Memory B cell (primary cell): ENCODE measurements around the gene PNPLA7.
"Not testable (repeated sequence)": the region's sequence is repeated elsewhere in the genome, so short reads cannot be mapped to it uniquely, and the experiment has no call there.

ENCODE experiments used
- ATAC-seq: fragments of 150-1000 bp; cut with Tn5 transposase; 2 replicates; pipeline ENCODE4 v1.10.0; 2021; ENCODE audit warnings: low read depth, mild to moderate bottlenecking, moderate library complexity
- DNase-seq, 2 donors: peaks; one replicate each; pipeline ENCODE4 v3.0.0; 2022; ENCODE audit warnings: low spot score in 2 of 2
- H3K27ac Mint-ChIP-seq: one replicate; pipeline ENCODE4 v1.8.0; 2022; ENCODE audit warnings: mild to moderate bottlenecking, moderate library complexity, mixed read lengths
- H3K27me3 Mint-ChIP-seq: one replicate; pipeline ENCODE4 v1.8.0; 2022; ENCODE audit warnings: mixed read lengths
- H3K36me3 Mint-ChIP-seq: one replicate; pipeline ENCODE4 v1.8.0; 2022; ENCODE audit warnings: mild to moderate bottlenecking, mixed read lengths
- H3K4me1 Mint-ChIP-seq: one replicate; pipeline ENCODE4 v1.8.0; 2022; ENCODE audit warnings: mixed read lengths
- H3K4me3 Mint-ChIP-seq: one replicate; pipeline ENCODE4 v1.8.0; 2022; ENCODE audit warnings: mild to moderate bottlenecking, moderate library complexity, mixed read lengths
- H3K9me3 Mint-ChIP-seq: one replicate; pipeline ENCODE4 v1.8.0; 2022; ENCODE audit warnings: mixed read lengths

The PNPLA7 gene

DNA sequence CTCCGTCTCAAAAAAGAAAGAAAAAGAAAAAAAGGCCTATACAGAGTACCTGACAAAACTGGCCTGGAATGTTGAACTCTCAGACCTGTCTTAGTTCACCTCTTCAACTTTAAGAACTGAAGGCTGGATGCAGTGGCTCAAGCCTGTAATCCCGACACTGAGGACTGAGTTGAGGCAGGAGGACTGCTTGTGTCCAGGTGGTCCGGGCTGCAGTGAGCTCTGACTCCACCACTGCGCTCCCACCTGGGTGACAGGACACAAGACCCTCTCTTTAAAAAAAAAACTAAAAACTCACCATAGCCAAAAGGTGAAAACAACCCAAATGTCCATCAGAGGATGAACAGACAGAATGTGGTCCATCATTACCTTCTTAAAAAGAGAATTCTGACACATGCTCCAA, 7.9 kb upstream of the PNPLA7 start:
- no peaks in the 10 kb centered on the region for H3K27me3 Mint-ChIP-seq
- no peak for DNase-seq
- ATAC-seq = no peak
- H3K9me3 Mint-ChIP-seq = no peaks in the 10 kb centered on the region
- no peak overlapping the region for H3K4me3 Mint-ChIP-seq
- H3K36me3 Mint-ChIP-seq = peaks cover 28% of the 10 kb centered on the region
- H3K4me1 Mint-ChIP-seq = no peaks in the 10 kb centered on the region
- H3K27ac Mint-ChIP-seq = no peak overlapping the region

GRCh38 chr9:137556069-137556838, 6.1 kb upstream of the PNPLA7 start:
- Mint-ChIP-seq H3K27ac (no peak overlapping the region), H3K4me3 (no peak overlapping the region)

DNA sequence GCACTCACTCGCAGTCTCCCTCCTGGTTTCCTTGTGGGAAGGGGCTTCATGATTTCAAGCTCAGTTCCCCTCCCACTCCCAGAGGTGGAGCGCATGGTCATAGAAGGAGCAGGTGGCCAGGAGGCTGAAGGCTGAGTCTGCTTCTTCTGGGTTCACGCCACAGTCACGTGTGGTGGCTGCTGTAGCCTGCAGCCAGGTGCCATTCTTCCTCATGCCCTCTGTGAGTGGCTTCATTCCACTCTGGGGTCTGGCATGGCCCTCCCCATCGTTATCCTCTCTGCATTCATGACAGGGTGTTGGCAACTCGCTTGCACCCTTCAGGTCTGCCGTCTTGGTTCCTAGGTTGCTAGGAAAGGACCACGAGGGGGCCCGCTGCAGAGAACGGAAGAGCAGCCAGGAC, 5.0 kb upstream of the PNPLA7 start:
- Mint-ChIP-seq H3K4me3 (no peak overlapping the region), H3K36me3 (peaks cover 21% of the 10 kb centered on the region), H3K27ac (no peak overlapping the region), H3K9me3 (no peaks in the 10 kb centered on the region), H3K4me1 (peaks cover 5% of the 10 kb centered on the region), H3K27me3 (no peaks in the 10 kb centered on the region)
- ATAC-seq = no peak
- DNase-seq = no peak

More at GRCh38 chr9:137556069-137556838, 6.1 kb upstream of the PNPLA7 start:
- no peak for DNase-seq
- Mint-ChIP-seq H3K36me3 (peaks cover 22% of the 10 kb centered on the region), H3K27me3 (no peaks in the 10 kb centered on the region), H3K4me1 (peaks cover 3% of the 10 kb centered on the region), H3K9me3 (no peaks in the 10 kb centered on the region)
- no peak for ATAC-seq

DNA sequence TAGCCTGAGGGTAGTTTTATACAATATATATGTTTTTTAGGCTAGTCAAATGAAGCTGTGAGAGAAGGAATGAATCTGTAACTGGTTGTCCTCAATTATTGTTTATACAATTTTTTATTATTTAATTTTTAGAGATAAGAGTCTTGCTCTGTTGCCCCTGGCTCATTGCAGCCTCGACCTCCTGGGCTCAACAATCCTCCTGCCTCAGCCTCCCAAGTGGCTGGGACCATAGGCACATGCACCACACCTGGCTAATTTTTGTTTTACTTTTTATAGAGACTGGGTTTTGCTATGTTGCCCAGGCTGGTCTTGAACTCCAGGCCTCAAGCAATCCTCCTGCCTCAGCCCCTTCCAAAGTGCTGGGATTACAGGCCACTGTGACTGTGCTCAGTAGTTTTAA, 4.1 kb upstream of the PNPLA7 start:
- Mint-ChIP-seq H3K4me1 (peaks cover 10% of the 10 kb centered on the region), H3K27me3 (no peaks in the 10 kb centered on the region), H3K9me3 (no peaks in the 10 kb centered on the region), H3K4me3 (no peak overlapping the region), H3K27ac (no peak overlapping the region), H3K36me3 (peaks cover 16% of the 10 kb centered on the region)
- ATAC-seq = no peak
- DNase-seq = no peak

DNA sequence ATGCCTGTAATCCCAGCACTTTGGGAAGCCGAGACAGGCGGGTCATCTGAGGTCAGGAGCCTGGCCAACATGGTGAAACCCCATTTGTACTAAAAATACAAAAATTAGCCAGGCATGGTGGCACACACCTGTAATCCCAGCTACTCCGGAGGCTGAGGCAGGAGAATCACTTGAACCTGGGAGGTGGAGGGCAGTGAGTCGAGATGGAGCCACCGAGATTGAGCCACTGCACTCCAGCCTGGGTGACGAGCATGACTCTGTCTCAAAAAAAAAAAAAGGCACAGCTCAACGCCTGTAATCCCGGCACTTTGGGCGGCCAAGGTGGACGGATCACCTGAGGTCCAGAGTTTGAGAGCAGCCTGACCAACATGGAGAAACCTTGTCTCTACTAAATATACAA, 3.5 kb upstream of the PNPLA7 start:
- not testable (repeated sequence) for H3K4me3 Mint-ChIP-seq, H3K27me3 Mint-ChIP-seq, H3K4me1 Mint-ChIP-seq, DNase-seq, ATAC-seq, H3K9me3 Mint-ChIP-seq, H3K27ac Mint-ChIP-seq
- peaks cover 16% of the 10 kb centered on the region for H3K36me3 Mint-ChIP-seq

GRCh38 chr9:137552022-137552768, 2.0 kb upstream of the PNPLA7 start:
- ATAC-seq (peak; percentile 6), DNase-seq (peak in 1 of 2 donors; percentile 16)
- Mint-ChIP-seq H3K4me1 (peaks cover 14% of the 10 kb centered on the region), H3K27me3 (no peaks in the 10 kb centered on the region), H3K9me3 (no peaks in the 10 kb centered on the region), H3K36me3 (peaks cover 14% of the 10 kb centered on the region), H3K27ac (peak overlapping the region; percentile 79), H3K4me3 (peak overlapping the region; percentile 84)

DNA sequence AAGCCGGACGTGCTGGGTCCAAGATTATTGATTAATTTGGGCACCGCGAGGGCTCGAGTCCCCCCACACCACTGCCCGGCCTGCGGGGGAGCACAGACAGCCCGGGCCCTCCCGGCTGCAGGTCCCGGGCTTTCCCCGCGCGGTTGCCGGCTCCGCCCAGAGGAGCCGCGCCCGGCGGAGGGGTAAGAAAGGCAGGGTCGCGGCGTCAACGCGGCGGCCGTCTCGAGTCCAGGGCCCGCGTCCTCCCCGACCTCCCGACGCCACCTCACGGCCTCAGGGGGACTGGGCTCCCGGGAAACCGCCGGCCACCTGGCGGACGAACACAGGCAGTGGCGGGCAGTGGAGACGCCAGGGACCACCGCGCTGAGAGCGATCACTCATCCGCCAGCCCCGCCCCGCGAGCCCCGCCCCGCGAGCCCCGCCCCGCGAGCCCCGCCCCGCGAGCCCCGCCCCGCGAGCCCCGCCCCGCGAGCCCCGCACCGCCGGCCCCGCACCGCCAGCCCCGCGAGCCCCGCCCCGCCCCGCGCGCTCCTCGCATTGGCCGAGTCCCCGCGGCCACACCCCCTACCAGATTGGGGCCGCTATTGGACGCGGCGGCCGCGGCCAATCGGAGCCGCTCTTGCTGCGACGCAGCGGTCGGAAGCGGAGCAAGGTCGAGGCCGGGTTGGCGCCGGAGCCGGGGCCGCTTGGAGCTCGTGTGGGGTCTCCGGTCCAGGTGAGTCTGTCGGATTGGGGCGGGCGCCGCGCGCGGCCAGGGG, 1.2 kb upstream of the PNPLA7 start, which contains the start of gene MRPL41:
MRPL41 (plus strand) TSS at position 616 of the 758 bp plus-strand sequence. CDS start 203 bp downstream, outside the sequence.
- ATAC-seq (peak; percentile 85), DNase-seq (peak; percentile 68 to 81)
- Mint-ChIP-seq H3K27ac (peak within 1 kb of the TSS; percentile 79), H3K27me3 (no peaks in the 10 kb centered on the region), H3K4me1 (peaks cover 14% of the 10 kb centered on the region), H3K4me3 (peak within 1 kb of the TSS; percentile 84), H3K9me3 (no peaks in the 10 kb centered on the region), H3K36me3 (peaks cover 10% of the 10 kb centered on the region)

- H3K27me3 Mint-ChIP-seq, H3K9me3 Mint-ChIP-seq, H3K36me3 Mint-ChIP-seq, DNase-seq: not testable (repeated sequence)
- H3K4me3 Mint-ChIP-seq = peak overlapping the region; percentile 82
- peak overlapping the region; percentile 24 for H3K27ac Mint-ChIP-seq
- H3K4me1 Mint-ChIP-seq = peaks cover 16% of the 10 kb centered on the region
- ATAC-seq = peak; percentile 4
These were observed 709 bp upstream of the PNPLA7 start for GRCh38 chr9:137550958-137551263.

DNA sequence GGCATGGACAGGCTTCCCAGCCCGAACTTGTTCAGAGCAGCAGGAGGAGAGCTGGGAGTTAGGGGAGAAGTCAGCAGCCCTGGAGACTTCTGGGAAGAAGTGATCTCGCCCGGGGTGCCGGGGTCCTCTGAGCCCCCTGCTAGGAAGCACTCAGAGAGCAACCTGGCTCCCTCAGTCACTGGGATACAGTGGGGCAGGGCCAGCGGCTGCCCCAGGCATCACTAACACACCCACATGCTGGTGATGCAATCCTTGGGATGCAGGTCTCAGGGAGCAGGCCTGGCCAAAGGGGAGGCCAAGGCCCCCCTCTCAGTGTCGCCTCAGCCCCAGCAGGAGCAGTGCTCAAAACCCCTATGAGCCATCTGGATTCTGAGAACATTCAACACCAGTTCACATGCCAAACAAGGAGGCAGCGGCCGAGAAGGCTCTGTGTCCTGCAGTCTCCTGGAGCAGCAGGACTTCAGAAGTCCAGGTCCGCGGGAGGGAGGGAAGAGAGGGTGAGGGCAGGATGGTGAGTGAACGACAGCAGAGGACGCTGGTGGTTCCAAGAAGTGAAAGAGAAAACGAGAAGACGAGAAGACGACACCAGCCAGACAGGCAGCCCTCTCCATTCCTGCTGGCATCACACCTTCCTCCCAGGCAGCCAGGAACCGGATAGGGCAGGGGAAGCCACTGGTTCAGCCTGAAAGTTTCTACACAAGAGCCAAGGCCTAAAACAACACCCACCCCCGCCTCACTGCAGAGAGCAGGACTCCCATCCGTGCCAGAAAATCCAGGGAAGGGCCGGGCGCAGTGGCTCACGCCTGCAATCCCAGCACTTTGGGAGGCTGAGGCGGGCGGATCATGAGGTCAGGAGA, 2.3 kb downstream of the PNPLA7 start:
- peak overlapping the region; percentile 61 for H3K4me3 Mint-ChIP-seq

DNA sequence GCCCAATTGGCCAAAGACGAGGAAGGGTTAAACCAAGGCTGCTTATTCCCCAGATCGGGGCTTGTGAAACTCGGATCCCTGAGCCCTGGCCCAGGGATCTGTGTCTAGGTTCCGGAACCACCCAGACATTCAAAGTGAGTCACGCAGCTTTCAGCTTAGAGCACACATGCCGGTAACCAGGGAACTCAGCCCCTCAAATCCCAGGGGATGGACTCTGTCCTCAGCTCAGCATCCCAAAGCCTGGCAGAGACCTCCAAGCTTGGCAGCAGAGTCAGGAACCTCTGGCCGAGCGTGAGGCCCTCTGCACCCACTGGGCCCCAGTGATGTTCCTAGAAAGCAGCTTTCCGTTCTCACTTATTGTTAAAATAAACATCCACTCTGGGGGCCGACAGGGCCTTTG, 5.1 kb downstream of the PNPLA7 start:
- H3K4me3 Mint-ChIP-seq = no peak overlapping the region
- no peak overlapping the region for H3K27ac Mint-ChIP-seq
- no peaks in the 10 kb centered on the region for H3K9me3 Mint-ChIP-seq
- no peak for ATAC-seq
- H3K4me1 Mint-ChIP-seq = peaks cover 12% of the 10 kb centered on the region
- peaks cover 8% of the 10 kb centered on the region for H3K36me3 Mint-ChIP-seq
- H3K27me3 Mint-ChIP-seq = no peaks in the 10 kb centered on the region
- no peak for DNase-seq

More for the DNA sequence above, 2.3 kb downstream of the PNPLA7 start:
- ATAC-seq (no peak), DNase-seq (no peak)
- Mint-ChIP-seq H3K27ac (no peak overlapping the region), H3K36me3 (peaks cover 8% of the 10 kb centered on the region), H3K9me3 (no peaks in the 10 kb centered on the region), H3K4me1 (peaks cover 17% of the 10 kb centered on the region), H3K27me3 (no peaks in the 10 kb centered on the region)

DNA sequence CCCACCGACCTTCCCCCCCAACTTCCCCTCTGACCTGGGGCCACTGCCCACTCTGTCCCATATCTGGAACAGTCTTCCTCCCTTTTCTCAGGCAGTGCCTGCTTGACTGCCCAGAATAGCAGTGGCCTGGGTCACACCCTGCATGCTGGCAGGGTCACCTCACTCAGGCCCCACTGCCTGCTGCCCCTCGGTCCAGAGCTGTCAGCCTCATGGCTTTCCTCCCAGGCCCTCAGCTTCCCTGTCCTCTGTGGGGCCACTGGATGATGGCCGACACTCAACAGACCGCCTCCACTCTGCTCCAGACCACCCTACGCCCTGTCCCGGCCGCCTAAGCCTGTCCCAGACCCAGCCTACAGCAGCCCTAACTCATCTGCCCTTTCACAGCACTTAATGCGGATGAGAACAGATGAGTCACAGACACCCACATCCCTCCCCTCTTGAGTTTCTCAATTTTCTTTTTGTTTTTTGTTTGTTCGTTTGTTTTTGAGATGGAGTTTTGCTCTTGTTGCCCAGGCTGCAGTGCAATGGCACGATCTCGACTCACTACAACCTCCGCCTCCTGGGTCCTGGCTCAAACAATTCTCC, 5.9 kb downstream of the PNPLA7 start:
- no peaks in the 10 kb centered on the region for H3K9me3 Mint-ChIP-seq
- no peak overlapping the region for H3K4me3 Mint-ChIP-seq
- H3K4me1 Mint-ChIP-seq = peaks cover 7% of the 10 kb centered on the region
- H3K27me3 Mint-ChIP-seq = no peaks in the 10 kb centered on the region
- no peak for DNase-seq
- ATAC-seq = no peak
- H3K36me3 Mint-ChIP-seq = peaks cover 8% of the 10 kb centered on the region
- H3K27ac Mint-ChIP-seq = no peak overlapping the region

GRCh38 chr9:137543237-137543963, 6.8 kb downstream of the PNPLA7 start:
- no peak for DNase-seq
- Mint-ChIP-seq H3K36me3 (peaks cover 8% of the 10 kb centered on the region), H3K4me3 (no peak overlapping the region), H3K9me3 (no peaks in the 10 kb centered on the region), H3K27ac (no peak overlapping the region), H3K4me1 (peaks cover 7% of the 10 kb centered on the region), H3K27me3 (no peaks in the 10 kb centered on the region)
- ATAC-seq = no peak

DNA sequence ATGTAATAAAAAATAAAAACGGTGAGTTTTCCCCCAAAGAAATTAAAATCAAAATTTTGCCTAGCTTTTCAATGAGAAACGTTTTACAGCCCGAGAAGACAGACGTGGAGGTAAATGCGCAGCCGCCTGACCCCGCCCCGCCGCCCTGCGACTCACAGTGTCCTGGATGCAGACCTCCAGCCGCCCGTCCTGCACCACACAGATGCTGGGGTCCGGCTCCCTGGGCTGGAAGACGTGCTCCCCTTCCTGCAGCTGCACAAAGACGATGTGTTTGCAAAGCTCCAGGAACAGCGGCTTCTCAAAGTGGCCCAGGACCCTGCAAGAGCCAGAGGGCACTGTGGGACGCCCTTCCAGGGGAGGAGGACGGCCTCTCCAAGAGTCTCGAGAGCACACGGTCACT, 7.7 kb downstream of the PNPLA7 start:
- Mint-ChIP-seq H3K27ac (no peak overlapping the region), H3K4me1 (peaks cover 5% of the 10 kb centered on the region), H3K36me3 (peaks cover 8% of the 10 kb centered on the region), H3K4me3 (no peak overlapping the region), H3K9me3 (no peaks in the 10 kb centered on the region), H3K27me3 (no peaks in the 10 kb centered on the region)
- no peak for DNase-seq
- ATAC-seq = no peak
